B cell (primary cell): ENCODE results near the gene RNF114. TPM values are rescaled to one million over a fixed set of nuclear protein-coding genes. Genes with fewer than 3 reads are reported as not detected.
"Not testable (repeated sequence)": the region's sequence is repeated elsewhere in the genome, so short reads cannot be mapped to it uniquely, and the experiment has no call there.

Experiments
- ATAC-seq: fragments of 200-7000 bp; cut with Tn5 transposase; one replicate; pipeline ENCODE4 v1.10.0; 2021; ENCODE audit warnings: low read depth, mild to moderate bottlenecking, moderate number of reproducible peaks, moderate library complexity
- CTCF ChIA-PET: fragments of 350-600 bp; sonication (Branson Sonifier 250); formaldehyde crosslinking; loops from one replicate; lab custom pipeline; 2021; ENCODE audit warnings: antibody characterized with exemption, inconsistent platforms; lab: Charles Lee
- POLR2A ChIA-PET: fragments of 350-600 bp; sonication (Branson Sonifier 250); formaldehyde crosslinking; loops from one replicate; lab custom pipeline; 2021; ENCODE audit warnings: antibody characterized with exemption; lab: Charles Lee
- DNase-seq: peaks from one replicate; pipeline ENCODE4 v3.0.0; 2013
- H2AFZ ChIP-seq: 2 replicates; pipeline ENCODE4 v1.6.1; 2012; ENCODE audit warnings: mild to moderate bottlenecking, low read depth, low read length; ENCODE audit not compliant: insufficient read depth, poor library complexity, severe bottlenecking
- H3K27ac ChIP-seq, 2 donors: 1 replicate in 1 of 2; 2 replicates in 1 of 2; pipeline ENCODE4 v1.5.1; 2012 to 2013; ENCODE audit warnings: low read length in 2 of 2, mild to moderate bottlenecking in 2 of 2, moderate library complexity in 1 of 2
- H3K27me3 ChIP-seq, 4 experiments: fragments of 200-600 bp in 1 of 4; sonication (generic) in 1 of 4; replicated peaks in 1 of 4; 1 replicate in 2 of 4; 2 replicates in 2 of 4; pipeline versions ENCODE4 v1.6.1 to v1.7.0; 2013 to 2016; ENCODE audit warnings: low read length in 3 of 4, mild to moderate bottlenecking in 2 of 4, mixed read lengths in 1 of 4, moderate library complexity in 1 of 4; ENCODE audit not compliant: insufficient read depth in 4 of 4, control insufficient read depth in 3 of 4; ENCODE audit errors: control extremely low read depth in 1 of 4
- H3K36me3 ChIP-seq, 2 experiments: replicated peaks in 1 of 2; 1 replicate in 1 of 2; 2 replicates in 1 of 2; pipeline versions ENCODE4 v1.6.1 to v1.7.1; 2013; ENCODE audit warnings: low read length in 1 of 2; ENCODE audit not compliant: insufficient read depth in 2 of 2, control insufficient read depth in 1 of 2; ENCODE audit errors: control extremely low read depth in 1 of 2, extremely low read depth in 1 of 2
- H3K4me1 ChIP-seq, 2 donors: fragments of 200-600 bp in 1 of 2; sonication (generic) in 1 of 2; 1 replicate in 1 of 2; 2 replicates in 1 of 2; pipeline versions ENCODE4 v1.5.1 to v1.6.1; 2013 to 2017; ENCODE audit warnings: low read length in 2 of 2; ENCODE audit not compliant: control insufficient read depth in 2 of 2, insufficient read depth in 2 of 2
- H3K4me2 ChIP-seq: replicated peaks from 2 replicates; pipeline ENCODE3; 2012; ENCODE audit warnings: mild to moderate bottlenecking, low read depth, low read length; ENCODE audit not compliant: poor library complexity, severe bottlenecking
- H3K4me3 ChIP-seq, 5 experiments: fragments of 200-600 bp in 1 of 5; sonication (generic) in 1 of 5; 1 replicate in 3 of 5; 2 replicates in 2 of 5; pipeline versions ENCODE4 v1.5.1 to v1.7.0; 2011 to 2016; ENCODE audit warnings: low read length in 4 of 5, mild to moderate bottlenecking in 4 of 5, low read depth in 2 of 5, control low read depth in 1 of 5, moderate library complexity in 1 of 5; ENCODE audit not compliant: insufficient read depth in 1 of 5; ENCODE audit errors: control extremely low read depth in 1 of 5, extremely low read depth in 1 of 5
- H3K79me2 ChIP-seq: fragments of 200-600 bp; sonication (generic); one replicate; pipeline ENCODE4 v1.6.0; 2016; ENCODE audit warnings: low read length; ENCODE audit not compliant: control insufficient read depth, insufficient read depth
- H3K9ac ChIP-seq: fragments of 200-600 bp; sonication (generic); 2 replicates; pipeline ENCODE4 v1.6.1; 2017; ENCODE audit warnings: mild to moderate bottlenecking, low read length, moderate library complexity
- H3K9me3 ChIP-seq, 3 donors: one replicate each; pipeline versions ENCODE4 v1.6.1 to v1.7.1; 2013; ENCODE audit warnings: low read length in 2 of 3; ENCODE audit not compliant: control insufficient read depth in 2 of 3, insufficient read depth in 1 of 3; ENCODE audit errors: control extremely low read depth in 1 of 3
- H4K20me1 ChIP-seq: 2 replicates; pipeline ENCODE4 v1.6.0; 2012; ENCODE audit warnings: mild to moderate bottlenecking, low read length; ENCODE audit not compliant: insufficient read depth, control insufficient read depth, poor library complexity, severe bottlenecking
- H3K27ac Mint-ChIP-seq: one replicate; pipeline ENCODE4 v1.8.0; 2021; ENCODE audit warnings: mixed read lengths
- H3K27me3 Mint-ChIP-seq: one replicate; pipeline ENCODE4 v1.8.0; 2021; ENCODE audit warnings: mixed read lengths
- H3K4me1 Mint-ChIP-seq: one replicate; pipeline ENCODE4 v1.8.0; 2021; ENCODE audit warnings: mixed read lengths
- H3K4me3 Mint-ChIP-seq: one replicate; pipeline ENCODE4 v1.8.0; 2021; ENCODE audit warnings: mixed read lengths
- H3K9me3 Mint-ChIP-seq: one replicate; pipeline ENCODE4 v1.8.0; 2022; ENCODE audit warnings: mixed read lengths; ENCODE audit not compliant: insufficient read depth
- CTCF ChIP-seq: fragments of 200-600 bp; IDR thresholded peaks from one replicate; pipeline ENCODE4 v1.8.0; 2022; ENCODE audit warnings: antibody characterized with exemption, mild to moderate bottlenecking
- EZH2 ChIP-seq: IDR thresholded peaks from 2 replicates; pipeline ENCODE4 v1.6.1; 2012; ENCODE audit warnings: borderline replicate concordance, low read depth, mild to moderate bottlenecking, moderate library complexity, low read length; ENCODE audit not compliant: insufficient read depth, poor library complexity, severe bottlenecking
- WGBS: methylation state at CpG from one replicate; pipeline ENCODE4 v1.1.5; 2013; ENCODE audit warnings: missing lambda C conversion rate; ENCODE audit not compliant: insufficient coverage; 5-methylcytosine and 5-hydroxymethylcytosine counted together
- intact Hi-C: fragments of 100-400 bp; cut with micrococcal nuclease; formaldehyde crosslinking; loops from one replicate; pipeline ENCODE4 v1.10.0; 2022
- polyA plus RNA-seq: library from polyadenylated mRNA; depleted of rRNA; stranded (reverse); fragments of >200 nt; gene quantifications from 2 replicates; pipeline ENCODE4 v1.2.3, GENCODE V29; 2012
- total RNA-seq, 2 donors: library from RNA; stranded (reverse); fragments of 120-200 nt in 1 of 2; gene quantifications; 1 replicate in 1 of 2; 2 replicates in 1 of 2; pipeline versions ENCODE4 v1.2.3 to v1.2.4, GENCODE V29; 2013 to 2022

Gene RNF114
- total and polyA plus RNA-seq, 2 donors (not counting 1 experiment from before 2014, with no cell fraction given), result 81.7 to 117 TPM

- POLR2A ChIA-PET, result no interaction called here
- H4K20me1 ChIP-seq, result no peaks in the 10 kb centered on the region
- WGBS, result no CpG with 5 or more reads among the region's 2 CpGs
- no peak overlapping the region for H2AFZ ChIP-seq
- H3K9me3 ChIP-seq, result no peaks in the 10 kb centered on the region
- H3K9me3 Mint-ChIP-seq, result no peaks in the 10 kb centered on the region
- intact Hi-C loops, result no loop called here
- no peak overlapping the region for H3K4me3 ChIP-seq
- CTCF ChIA-PET, result interaction anchor here (0.6 to 13.5 kb wide), 7 partner anchors 85 to 466 kb away, joined by 3 to 531 read pairs (median 4); no protein-coding TSS in a partner anchor
- no peak for DNase-seq
- no peaks in the 10 kb centered on the region for H3K79me2 ChIP-seq
- H3K27ac Mint-ChIP-seq, result no peak overlapping the region
- H3K27me3 Mint-ChIP-seq, result no peaks in the 10 kb centered on the region
- TF ChIP-seq EZH2 (no peak), CTCF (no peak)
- H3K4me1 ChIP-seq, result peaks cover 8 to 10% of the 10 kb centered on the region in 2 donors
- H3K4me3 Mint-ChIP-seq, result no peak overlapping the region
- peaks cover 0 to 8% (median 0%) of the 10 kb centered on the region in 4 experiments for H3K27me3 ChIP-seq
- no peak overlapping the region for H3K4me2 ChIP-seq
- H3K36me3 ChIP-seq, result no peaks in the 10 kb centered on the region
- H3K4me1 Mint-ChIP-seq, result peaks cover 10% of the 10 kb centered on the region
- no peak for ATAC-seq
- H3K27ac ChIP-seq, result no peak overlapping the region
- no peak overlapping the region for H3K9ac ChIP-seq
Measured at GRCh38 chr20:49976542-49976941, 40.3 kb downstream of the RNF114 start.

GRCh38 chr20:49977740-49978139 is 41.5 kb downstream of the RNF114 start:
- ATAC-seq, H3K27me3 ChIP-seq, H3K4me3 ChIP-seq, DNase-seq, H2AFZ ChIP-seq, H3K9me3 ChIP-seq, H3K79me2 ChIP-seq, H3K36me3 ChIP-seq, POLR2A ChIA-PET, H3K9ac ChIP-seq, H3K27ac ChIP-seq, H3K27me3 Mint-ChIP-seq, H3K4me3 Mint-ChIP-seq, H4K20me1 ChIP-seq, H3K27ac Mint-ChIP-seq, H3K9me3 Mint-ChIP-seq, H3K4me2 ChIP-seq: not testable (repeated sequence)
- peaks cover 13 to 18% of the 10 kb centered on the region in 2 donors for H3K4me1 ChIP-seq
- H3K4me1 Mint-ChIP-seq, result peaks cover 17% of the 10 kb centered on the region
- WGBS, result 90% methylated on average over 1 of the region's 2 CpGs
- CTCF ChIA-PET, result interaction anchor here (1.8 to 13.5 kb wide), 5 partner anchors 12 to 198 kb away, joined by 18 to 531 read pairs (median 20); no protein-coding TSS in a partner anchor
- intact Hi-C loops, result loop anchor here (2.0 kb wide), 1 partner anchor 107 kb away; no protein-coding TSS in a partner anchor
